HEK293 (cell line): ENCODE measurements around the gene SYNE2.

Experiments
- CTCF ChIA-PET: fragments of 350-600 bp; formaldehyde crosslinking; extraction: SDS; loops from one replicate; lab custom pipeline; 2021; ENCODE audit warnings: antibody characterized with exemption; lab: Yijun Ruan, JAX
- POLR2A ChIA-PET: fragments of 300-600 bp; formaldehyde crosslinking; extraction: SDS; loops from one replicate; lab custom pipeline; 2020; ENCODE audit warnings: antibody characterized with exemption, inconsistent platforms; lab: Yijun Ruan, JAX
- H3K27ac ChIP-seq: fragments of 200-500 bp; sonication (Bioruptor generic); 2 replicates; pipeline ENCODE4 v1.5.1; 2014; ENCODE audit warnings: low read depth, low read length, control low read depth, inconsistent platforms; ENCODE audit errors: extremely low read depth
- H3K36me3 ChIP-seq, 2 experiments: fragments of 200-500 bp in 1 of 2; sonication (Bioruptor generic) in 1 of 2; 1 replicate in 1 of 2; 2 replicates in 1 of 2; pipeline ENCODE4 v1.5.1; 2014 to 2017; ENCODE audit warnings: inconsistent platforms in 2 of 2, low read length in 2 of 2; ENCODE audit not compliant: control insufficient read depth in 2 of 2, insufficient read depth in 1 of 2
- H3K4me1 ChIP-seq: fragments of 200-500 bp; sonication (Bioruptor generic); 2 replicates; pipeline ENCODE4 v1.5.1; 2014; ENCODE audit warnings: mild to moderate bottlenecking, low read length, inconsistent platforms; ENCODE audit not compliant: control insufficient read depth, insufficient read depth
- H3K4me3 ChIP-seq: 2 replicates; pipeline ENCODE4 v1.5.1; 2011; ENCODE audit warnings: low read depth, mild to moderate bottlenecking, control low read depth, low read length, moderate library complexity
- H3K9me3 ChIP-seq: fragments of 200-500 bp; sonication (Bioruptor generic); 2 replicates; pipeline ENCODE4 v1.5.1; 2014; ENCODE audit warnings: low read depth, low read length, inconsistent platforms; ENCODE audit not compliant: control insufficient read depth, insufficient read depth
- GFI1B ChIP-seq: fragments of 450-650 bp; formaldehyde crosslinking; IDR thresholded peaks from 2 replicates; pipeline ENCODE4 v1.5.1; 2016; ENCODE audit warnings: missing biosample characterization, missing genetic modification characterization
- HOXC10 ChIP-seq: sonication (generic); formaldehyde crosslinking; IDR thresholded peaks from 2 replicates; pipeline ENCODE4 v1.8.1; 2023; ENCODE audit warnings: mild to moderate bottlenecking, missing genetic modification reagents
- KLF1 ChIP-seq: fragments of 450-650 bp; formaldehyde crosslinking; IDR thresholded peaks from 2 replicates; pipeline ENCODE4 v1.5.1; 2016; ENCODE audit warnings: missing biosample characterization, missing genetic modification characterization
- KLF9 ChIP-seq: fragments of 450-650 bp; formaldehyde crosslinking; IDR thresholded peaks from 2 replicates; pipeline ENCODE4 v1.5.1; 2016; ENCODE audit warnings: missing biosample characterization, missing genetic modification characterization, low read depth
- SALL2 ChIP-seq: fragments of 450-650 bp; formaldehyde crosslinking; IDR thresholded peaks from 2 replicates; pipeline ENCODE4 v1.5.0; 2017; ENCODE audit warnings: missing biosample characterization, mild to moderate bottlenecking, missing genetic modification characterization, borderline replicate concordance
- SCRT1 ChIP-seq: fragments of 450-650 bp; formaldehyde crosslinking; IDR thresholded peaks from 2 replicates; pipeline ENCODE4 v1.5.1; 2016; ENCODE audit warnings: missing biosample characterization, missing genetic modification characterization, borderline replicate concordance
- WT1 ChIP-seq: fragments of 450-650 bp; formaldehyde crosslinking; IDR thresholded peaks from 2 replicates; pipeline ENCODE4 v1.5.1; 2016; ENCODE audit warnings: missing biosample characterization, missing genetic modification characterization
- ZNF146 ChIP-seq: fragments of 450-650 bp; formaldehyde crosslinking; IDR thresholded peaks from 2 replicates; pipeline ENCODE4 v1.5.1; 2016; ENCODE audit warnings: missing biosample characterization, missing genetic modification characterization
- ZNF157 ChIP-seq: fragments of 450-650 bp; formaldehyde crosslinking; IDR thresholded peaks from 2 replicates; pipeline ENCODE4 v1.5.1; 2016; ENCODE audit warnings: missing biosample characterization, missing genetic modification characterization
- ZNF223 ChIP-seq: fragments of 450-650 bp; formaldehyde crosslinking; IDR thresholded peaks from 2 replicates; pipeline ENCODE4 v1.5.1; 2016; ENCODE audit warnings: missing biosample characterization, missing genetic modification characterization
- ZNF426 ChIP-seq: fragments of 450-650 bp; formaldehyde crosslinking; IDR thresholded peaks from 2 replicates; pipeline ENCODE4 v1.5.1; 2017; ENCODE audit warnings: missing biosample characterization, missing genetic modification characterization, mild to moderate bottlenecking, inconsistent platforms, moderate library complexity
- ZNF521 ChIP-seq: fragments of 450-650 bp; formaldehyde crosslinking; IDR thresholded peaks from 2 replicates; pipeline ENCODE4 v1.5.1; 2017; ENCODE audit warnings: missing biosample characterization, mild to moderate bottlenecking, missing genetic modification characterization
- ZNF596 ChIP-seq: fragments of 450-650 bp; IDR thresholded peaks from 2 replicates; pipeline ENCODE4 v1.5.0; 2018; ENCODE audit warnings: missing biosample characterization, mild to moderate bottlenecking, missing genetic modification characterization, moderate library complexity
- ZNF610 ChIP-seq: fragments of 450-650 bp; formaldehyde crosslinking; IDR thresholded peaks from 2 replicates; pipeline ENCODE4 v1.5.1; 2016; ENCODE audit warnings: missing biosample characterization, missing genetic modification characterization, borderline replicate concordance
- ZNF623 ChIP-seq: fragments of 450-650 bp; formaldehyde crosslinking; IDR thresholded peaks from 2 replicates; pipeline ENCODE4 v1.5.1; 2016; ENCODE audit warnings: missing biosample characterization, missing genetic modification characterization
- ZNF747 ChIP-seq: fragments of 450-650 bp; formaldehyde crosslinking; IDR thresholded peaks from 2 replicates; pipeline ENCODE4 v1.5.1; 2016; ENCODE audit warnings: missing biosample characterization, missing genetic modification characterization
- ZNF785 ChIP-seq: fragments of 450-650 bp; formaldehyde crosslinking; IDR thresholded peaks from 2 replicates; pipeline ENCODE4 v1.5.1; 2016; ENCODE audit warnings: missing biosample characterization, missing genetic modification characterization
- ZSCAN23 ChIP-seq: fragments of 450-650 bp; formaldehyde crosslinking; IDR thresholded peaks from 2 replicates; pipeline ENCODE4 v1.5.1; 2016; ENCODE audit warnings: missing biosample characterization, missing genetic modification characterization
- TF ChIP-seq, protein P1 (sequence below): fragments of 450-650 bp; formaldehyde crosslinking; IDR thresholded peaks from 2 replicates; pipeline ENCODE4 v1.5.1; 2016; ENCODE audit warnings: missing biosample characterization, missing genetic modification characterization
- TF ChIP-seq, protein P2 (sequence below): fragments of 450-650 bp; formaldehyde crosslinking; IDR thresholded peaks from 2 replicates; pipeline ENCODE4 v1.5.1; 2016; ENCODE audit warnings: missing biosample characterization, missing genetic modification characterization
- TF ChIP-seq, protein P3 (sequence below): fragments of 450-650 bp; formaldehyde crosslinking; IDR thresholded peaks from 2 replicates; pipeline ENCODE4 v1.5.1; 2016; ENCODE audit warnings: missing biosample characterization, missing genetic modification characterization

The SYNE2 gene

DNA sequence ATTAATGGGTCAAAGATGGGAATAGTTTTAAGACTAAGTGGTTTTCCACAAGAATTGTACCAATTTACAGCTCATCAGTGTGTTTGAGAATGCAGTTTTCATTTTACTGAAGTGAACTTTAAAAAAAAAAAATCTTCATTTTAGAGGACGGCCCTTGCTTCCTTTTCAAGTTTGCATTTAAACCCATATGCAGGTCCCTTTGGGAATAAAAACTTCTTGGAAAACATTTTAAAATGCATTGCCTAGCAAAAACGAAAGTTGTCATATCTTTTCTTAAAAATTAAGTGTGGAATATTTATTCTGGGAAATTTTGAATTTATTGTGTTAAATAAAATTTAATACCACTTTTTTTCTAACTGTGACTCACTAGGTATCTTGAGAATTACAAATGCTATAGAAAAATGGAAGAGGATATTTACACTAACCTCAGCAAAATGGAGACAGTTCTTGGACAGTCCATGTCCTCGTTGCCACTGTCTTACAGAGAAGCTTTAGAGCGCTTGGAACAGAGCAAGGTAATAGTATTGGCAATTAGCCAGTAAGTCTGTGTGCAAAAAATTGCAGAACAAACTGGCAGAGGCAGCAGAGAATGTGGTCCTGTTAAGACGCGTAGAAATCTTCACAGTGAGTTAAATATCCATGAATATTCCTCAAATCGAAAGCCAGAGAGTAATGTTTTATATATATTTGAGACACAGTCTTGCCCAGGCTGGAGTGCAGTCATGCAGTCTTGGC lies 209.7 kb downstream of the SYNE2 start:
- TF ChIP-seq, protein P1, sequence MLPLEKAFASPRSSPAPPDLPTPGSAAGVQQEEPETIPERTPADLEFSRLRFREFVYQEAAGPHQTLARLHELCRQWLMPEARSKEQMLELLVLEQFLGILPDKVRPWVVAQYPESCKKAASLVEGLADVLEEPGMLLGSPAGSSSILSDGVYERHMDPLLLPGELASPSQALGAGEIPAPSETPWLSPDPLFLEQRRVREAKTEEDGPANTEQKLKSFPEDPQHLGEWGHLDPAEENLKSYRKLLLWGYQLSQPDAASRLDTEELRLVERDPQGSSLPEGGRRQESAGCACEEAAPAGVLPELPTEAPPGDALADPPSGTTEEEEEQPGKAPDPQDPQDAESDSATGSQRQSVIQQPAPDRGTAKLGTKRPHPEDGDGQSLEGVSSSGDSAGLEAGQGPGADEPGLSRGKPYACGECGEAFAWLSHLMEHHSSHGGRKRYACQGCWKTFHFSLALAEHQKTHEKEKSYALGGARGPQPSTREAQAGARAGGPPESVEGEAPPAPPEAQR (tag by site-specific recombination) = no peak
- TF ChIP-seq ZNF623 (tag by site-specific recombination) (no peak), KLF1 (tag by site-specific recombination) (no peak)
- TF ChIP-seq, protein P2, sequence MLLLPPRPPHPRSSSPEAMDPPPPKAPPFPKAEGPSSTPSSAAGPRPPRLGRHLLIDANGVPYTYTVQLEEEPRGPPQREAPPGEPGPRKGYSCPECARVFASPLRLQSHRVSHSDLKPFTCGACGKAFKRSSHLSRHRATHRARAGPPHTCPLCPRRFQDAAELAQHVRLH (tag by site-specific recombination) = no peak
- CTCF ChIA-PET = interaction anchor here (1.1 kb wide), 1 partner anchor 9 kb away, joined by 3 read pairs; no protein-coding TSS in a partner anchor
- peaks cover 3 to 13% of the 10 kb centered on the region in 2 experiments for H3K36me3 ChIP-seq
- H3K4me3 ChIP-seq = no peak overlapping the region
- no peaks in the 10 kb centered on the region for H3K4me1 ChIP-seq
- POLR2A ChIA-PET = no interaction called here
- no peaks in the 10 kb centered on the region for H3K9me3 ChIP-seq
- no peak overlapping the region for H3K27ac ChIP-seq

DNA sequence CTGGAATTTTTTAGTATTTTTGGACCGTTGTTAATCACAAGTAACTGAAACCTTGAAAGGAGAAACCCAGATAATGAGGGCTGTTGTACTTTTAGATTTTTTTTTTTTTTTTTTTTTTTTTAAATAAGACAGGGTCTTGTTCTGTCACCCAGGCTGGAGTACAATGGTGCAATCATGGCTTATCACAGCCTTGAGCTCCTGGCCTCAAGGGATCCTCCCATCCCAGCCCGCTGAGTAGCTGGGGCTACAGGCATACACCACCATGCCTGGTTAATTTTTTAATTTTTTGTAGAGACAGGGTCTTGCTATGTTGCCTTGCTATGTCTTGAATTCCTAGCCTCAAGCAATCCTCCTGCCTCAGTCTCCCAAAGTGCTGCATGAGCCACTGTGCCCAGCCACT lies 211.6 kb downstream of the SYNE2 start:
- no peak overlapping the region for H3K27ac ChIP-seq
- H3K36me3 ChIP-seq = peaks cover 3 to 9% of the 10 kb centered on the region in 2 experiments
- POLR2A ChIA-PET = no interaction called here
- TF ChIP-seq HOXC10 (no peak), ZNF610 (no peak), ZNF785 (tag by site-specific recombination) (no peak), ZNF596 (tag by site-specific recombination) (no peak), ZNF747 (tag by site-specific recombination) (no peak), WT1 (tag by site-specific recombination) (no peak), SCRT1 (no peak), ZNF157 (tag by site-specific recombination) (no peak), ZNF521 (tag by site-specific recombination) (no peak), ZNF223 (tag by site-specific recombination) (no peak), KLF9 (tag by site-specific recombination) (no peak), GFI1B (tag by site-specific recombination) (no peak), SALL2 (tag by site-specific recombination) (no peak), ZNF146 (tag by site-specific recombination) (no peak), ZSCAN23 (tag by site-specific recombination) (no peak), ZNF426 (no peak)
- TF ChIP-seq, protein P3, sequence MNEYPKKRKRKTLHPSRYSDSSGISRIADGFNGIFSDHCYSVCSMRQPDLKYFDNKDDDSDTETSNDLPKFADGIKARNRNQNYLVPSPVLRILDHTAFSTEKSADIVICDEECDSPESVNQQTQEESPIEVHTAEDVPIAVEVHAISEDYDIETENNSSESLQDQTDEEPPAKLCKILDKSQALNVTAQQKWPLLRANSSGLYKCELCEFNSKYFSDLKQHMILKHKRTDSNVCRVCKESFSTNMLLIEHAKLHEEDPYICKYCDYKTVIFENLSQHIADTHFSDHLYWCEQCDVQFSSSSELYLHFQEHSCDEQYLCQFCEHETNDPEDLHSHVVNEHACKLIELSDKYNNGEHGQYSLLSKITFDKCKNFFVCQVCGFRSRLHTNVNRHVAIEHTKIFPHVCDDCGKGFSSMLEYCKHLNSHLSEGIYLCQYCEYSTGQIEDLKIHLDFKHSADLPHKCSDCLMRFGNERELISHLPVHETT (tag by site-specific recombination) = no peak
- TF ChIP-seq, all 188 proteins: peak for 0
- Histone ChIP-seq H3K9me3 (no peaks in the 10 kb centered on the region), H3K4me1 (no peaks in the 10 kb centered on the region), H3K4me3 (no peak overlapping the region)
- CTCF ChIA-PET = interaction anchor here (0.6 kb wide), 1 partner anchor 110 kb away, joined by 3 read pairs; no protein-coding TSS in a partner anchor
